Psoas muscle (tissue), 8 donors: ENCODE results near the gene ELFN2. TPM values are rescaled to one million over a fixed set of nuclear protein-coding genes. Genes with fewer than 3 reads are reported as not detected.
A peak's percentile ranks its signal among the peaks of the same experiment; 100 is the strongest.

Experiments used
- ATAC-seq, 4 donors: fragments of 200-7000 bp; cut with Tn5 transposase; one replicate each; pipeline ENCODE4 v1.9.1; 2020; ENCODE audit warnings: moderate library complexity in 3 of 4, mild to moderate bottlenecking in 2 of 4
- DNase-seq, 2 donors: peaks; one replicate each; pipeline ENCODE4 v3.0.0-alpha.2; 2020
- H3K27ac ChIP-seq: fragments of 200-600 bp; one replicate; pipeline ENCODE4 v1.8.0; 2022
- H3K27me3 ChIP-seq, 3 donors: fragments of 200-600 bp in 1 of 3; one replicate each; pipeline versions ENCODE4 v1.6.1 to v1.8.0; 2013 to 2022; ENCODE audit warnings: low read length in 2 of 3, mild to moderate bottlenecking in 2 of 3, moderate library complexity in 1 of 3; ENCODE audit not compliant: insufficient read depth in 3 of 3
- H3K36me3 ChIP-seq, 2 donors: fragments of 200-600 bp in 1 of 2; one replicate each; pipeline versions ENCODE4 v1.6.1 to v1.8.0; 2013 to 2022; ENCODE audit warnings: low read depth in 1 of 2, mild to moderate bottlenecking in 1 of 2, moderate library complexity in 1 of 2; ENCODE audit not compliant: insufficient read depth in 1 of 2
- H3K4me1 ChIP-seq: fragments of 200-600 bp; one replicate; pipeline ENCODE4 v1.8.0; 2022
- H3K4me3 ChIP-seq: fragments of 200-600 bp; one replicate; pipeline ENCODE4 v1.8.0; 2022; ENCODE audit warnings: mild to moderate bottlenecking
- H3K9me3 ChIP-seq: fragments of 200-600 bp; one replicate; pipeline ENCODE4 v1.8.0; 2022
- WGBS, 3 donors: extraction: QIAGEN DNeasy Blood & Tissue Kit; methylation state at CpG; one replicate each; pipeline versions ENCODE4 v1.1.6 to v1.1.7; 2013; 5-methylcytosine and 5-hydroxymethylcytosine counted together
- intact Hi-C, 2 donors: fragments of 100-400 bp; cut with DNase I; formaldehyde crosslinking; loops; one replicate each; pipeline versions ENCODE4 v1.11.0 to v1.14.2; 2022
- polyA plus RNA-seq, 3 donors: library from polyadenylated mRNA; stranded (reverse); fragments of 200-250 nt; gene quantifications; one replicate each; pipeline ENCODE4 v1.2.3, GENCODE V29; 2013
- total RNA-seq, 4 donors: library from RNA; stranded (reverse); fragmentation: NEBNext Ultra II Directional in 2 of 4; extraction: Animal tissue kit (Norgen Biotek cat#: 25700) in 2 of 4; gene quantifications; one replicate each; pipeline versions ENCODE4 v1.2.1 to v1.2.4, GENCODE V29; 2021 to 2023
- TF ChIP-seq, protein P1 (sequence below): fragments of 200-600 bp; IDR thresholded peaks from one replicate; pipeline ENCODE4 v1.8.0; 2022; ENCODE audit warnings: antibody characterized with exemption
- donor health status: healthy with polysubstance abuse.
- donor health status: DM: no; HTN: no; CAD: no; lungs with moderate emphysema.
- donor health status: Bipolar disorder and iron deficiency.
- donor health status: healthy.
- donor health status: DM: yes; HTN: yes; CAD: no.
- donor health status: DM: no; HTN: no; CAD: no.
- donor health status: DM: no; HTN: no; CAD: no.
- donor health status: DM: yes; HTN: yes; CAD: no.

Gene ELFN2
- total and polyA plus RNA-seq, 7 donors: 0.01 to 0.05 (median 0.01) TPM; not detected in 4

- intact Hi-C loops: loop anchor here (2.0 to 5.0 kb wide), 2 partner anchors 138 to 140 kb away; no protein-coding TSS in a partner anchor
- H3K27me3 ChIP-seq: peaks cover 0 to 53% (median 8%) of the 10 kb centered on the region in 3 donors
- WGBS, 3 donors: 37 to 48% (median 48%) methylated on average over 4 of the region's 4 CpGs
These were observed 30.0 kb upstream of the ELFN2 start for GRCh38 chr22:37457093-37457893.

GRCh38 chr22:37456346-37456745 lies 29.1 kb upstream of the ELFN2 start:
- Histone ChIP-seq H3K9me3 (no peaks in the 10 kb centered on the region), H3K27me3 (peaks cover 0 to 53% (median 7%) of the 10 kb centered on the region in 3 donors), H3K4me1 (no peaks in the 10 kb centered on the region), H3K36me3 (no peaks in the 10 kb centered on the region), H3K27ac (no peak overlapping the region), H3K4me3 (no peak overlapping the region)
- intact Hi-C loops: loop anchor here (2.0 to 5.0 kb wide), 2 partner anchors 138 to 139 kb away; no protein-coding TSS in a partner anchor
- WGBS, 3 donors: 50 to 62% (median 57%) methylated on average over 17 of the region's 17 CpGs
- DNase-seq (no peak), ATAC-seq (no peak)
- TF ChIP-seq, protein P1, sequence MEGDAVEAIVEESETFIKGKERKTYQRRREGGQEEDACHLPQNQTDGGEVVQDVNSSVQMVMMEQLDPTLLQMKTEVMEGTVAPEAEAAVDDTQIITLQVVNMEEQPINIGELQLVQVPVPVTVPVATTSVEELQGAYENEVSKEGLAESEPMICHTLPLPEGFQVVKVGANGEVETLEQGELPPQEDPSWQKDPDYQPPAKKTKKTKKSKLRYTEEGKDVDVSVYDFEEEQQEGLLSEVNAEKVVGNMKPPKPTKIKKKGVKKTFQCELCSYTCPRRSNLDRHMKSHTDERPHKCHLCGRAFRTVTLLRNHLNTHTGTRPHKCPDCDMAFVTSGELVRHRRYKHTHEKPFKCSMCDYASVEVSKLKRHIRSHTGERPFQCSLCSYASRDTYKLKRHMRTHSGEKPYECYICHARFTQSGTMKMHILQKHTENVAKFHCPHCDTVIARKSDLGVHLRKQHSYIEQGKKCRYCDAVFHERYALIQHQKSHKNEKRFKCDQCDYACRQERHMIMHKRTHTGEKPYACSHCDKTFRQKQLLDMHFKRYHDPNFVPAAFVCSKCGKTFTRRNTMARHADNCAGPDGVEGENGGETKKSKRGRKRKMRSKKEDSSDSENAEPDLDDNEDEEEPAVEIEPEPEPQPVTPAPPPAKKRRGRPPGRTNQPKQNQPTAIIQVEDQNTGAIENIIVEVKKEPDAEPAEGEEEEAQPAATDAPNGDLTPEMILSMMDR: no peak

More at GRCh38 chr22:37457093-37457893, 30.0 kb upstream of the ELFN2 start:
- H3K9me3 ChIP-seq: no peaks in the 10 kb centered on the region
- H3K4me1 ChIP-seq: no peaks in the 10 kb centered on the region
- H3K36me3 ChIP-seq: no peaks in the 10 kb centered on the region
- DNase-seq: peak; percentile 52 to 74
- peak in 3 of 4 donors; percentile 46 to 59 (median 49) for ATAC-seq
- TF ChIP-seq, protein P1: peak; percentile 68
- no peak overlapping the region for H3K4me3 ChIP-seq
- no peak overlapping the region for H3K27ac ChIP-seq

DNA sequence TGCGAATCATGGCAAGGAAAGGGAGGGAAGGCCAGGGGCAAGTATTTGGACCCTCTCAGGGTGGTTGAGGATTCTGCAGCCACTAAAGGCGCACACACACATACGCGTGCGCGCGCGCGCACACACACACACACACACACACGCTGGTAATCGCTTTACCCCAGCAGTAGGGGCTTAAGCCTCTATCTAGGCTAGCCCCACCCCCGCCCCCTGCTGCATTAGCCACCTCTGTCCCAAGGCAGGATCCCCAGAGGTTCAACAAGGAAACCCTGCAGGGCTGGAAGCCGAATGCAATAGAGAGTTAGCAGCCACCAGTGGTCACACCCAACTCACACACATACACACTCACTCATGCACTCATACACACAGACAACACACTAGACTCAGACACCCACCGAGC lies 28.6 kb upstream of the ELFN2 start:
- TF ChIP-seq, protein P1: no peak
- intact Hi-C loops: loop anchor here (2.0 to 5.0 kb wide), 2 partner anchors 137 to 139 kb away; no protein-coding TSS in a partner anchor
- 62 to 74% (median 71%) methylated on average over 10 to 14 of the region's 14 CpGs for WGBS, 3 donors
- Histone ChIP-seq H3K36me3 (no peaks in the 10 kb centered on the region), H3K4me1 (no peaks in the 10 kb centered on the region), H3K27me3 (peaks cover 0 to 53% (median 7%) of the 10 kb centered on the region in 3 donors), H3K4me3 (no peak overlapping the region), H3K27ac (no peak overlapping the region), H3K9me3 (no peaks in the 10 kb centered on the region)
- ATAC-seq (no peak), DNase-seq (no peak)

DNA sequence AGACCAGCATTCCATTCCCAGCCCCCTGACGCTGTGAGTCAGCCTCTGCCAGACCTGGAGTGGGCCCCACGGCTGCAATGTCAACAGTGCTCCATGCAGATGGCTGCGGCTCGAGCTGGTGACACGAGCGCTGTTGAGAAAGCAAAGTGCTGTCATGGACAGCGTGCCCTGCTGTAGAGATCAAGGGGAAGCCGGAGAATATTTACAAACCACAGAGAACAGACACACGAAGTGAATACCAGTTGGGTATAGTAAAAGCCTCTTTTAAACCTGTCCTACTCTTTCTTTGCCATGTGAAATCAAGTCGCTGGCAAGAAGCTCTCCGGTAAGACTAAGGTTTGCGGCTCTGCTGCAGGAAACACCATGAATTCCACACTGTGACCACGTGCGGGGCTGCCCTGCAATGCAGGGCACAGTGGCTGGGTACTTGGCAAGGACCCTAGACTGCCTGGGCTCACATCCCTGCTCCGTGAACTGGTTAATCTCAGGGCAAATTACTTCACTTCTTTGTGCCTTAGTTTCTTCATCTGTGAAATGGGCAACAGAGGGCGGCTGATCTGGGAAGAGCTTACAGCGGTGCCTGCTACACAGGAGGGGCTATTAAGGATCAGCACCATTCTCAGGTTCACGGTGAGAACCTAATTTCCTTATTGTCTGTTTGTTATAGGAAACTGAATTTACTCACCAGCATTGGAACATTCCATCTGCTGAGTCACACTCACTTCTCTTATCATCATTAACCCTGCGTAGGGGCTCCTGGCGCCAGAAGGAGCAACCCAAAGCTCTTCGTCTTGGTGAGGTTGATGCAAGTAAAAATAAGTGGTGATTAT lies 27.8 kb upstream of the ELFN2 start:
- intact Hi-C loops: loop anchor here in 1 of 2 donors (5.0 kb wide), 1 partner anchor 138 kb away; no protein-coding TSS in a partner anchor
- ATAC-seq (no peak), DNase-seq (no peak)
- WGBS, 3 donors: 39 to 44% (median 41%) methylated on average over 21 of the region's 21 CpGs
- no peak overlapping the region for H3K27ac ChIP-seq
- H3K9me3 ChIP-seq: no peaks in the 10 kb centered on the region
- H3K4me1 ChIP-seq: no peaks in the 10 kb centered on the region
- peaks cover 0 to 47% (median 13%) of the 10 kb centered on the region in 3 donors for H3K27me3 ChIP-seq
- no peak overlapping the region for H3K4me3 ChIP-seq
- TF ChIP-seq, protein P1: no peak
- no peaks in the 10 kb centered on the region for H3K36me3 ChIP-seq
